SU-DHL-6 (cell line): Measurements from ENCODE around the gene ICE1.

Experiments
- H2AFZ ChIP-seq: fragments of 200-600 bp; sonication (generic); 2 replicates; pipeline ENCODE4 v1.6.1; 2014; ENCODE audit warnings: low read depth, mild to moderate bottlenecking, moderate library complexity, mixed read lengths, antibody characterized with exemption, low read length; ENCODE audit not compliant: severe bottlenecking
- H3F3A ChIP-seq: fragments of 200-600 bp; shearing (Covaris generic); 2 replicates; pipeline ENCODE4 v1.6.0; 2016; ENCODE audit warnings: antibody characterized with exemption, mild to moderate bottlenecking; ENCODE audit not compliant: insufficient read depth
- H3K27ac ChIP-seq: fragments of 200-600 bp; sonication (generic); 2 replicates; pipeline ENCODE4 v1.5.1; 2016; ENCODE audit warnings: low read depth, mild to moderate bottlenecking, low read length, moderate library complexity, mixed read lengths
- H3K27me3 ChIP-seq: fragments of 200-600 bp; sonication (generic), shearing (Covaris generic); 2 replicates; pipeline ENCODE4 v1.6.0; 2014; ENCODE audit warnings: mild to moderate bottlenecking, low read length
- H3K36me3 ChIP-seq: fragments of 200-600 bp; sonication (generic); 2 replicates; pipeline ENCODE4 v1.6.1; 2014; ENCODE audit warnings: mild to moderate bottlenecking, low read length, mixed read lengths
- H3K4me2 ChIP-seq: fragments of 300-600, 200-600 bp; shearing (Covaris generic), sonication (generic); 2 replicates; pipeline ENCODE4 v1.6.0; 2014; ENCODE audit warnings: low read length, low read depth, mild to moderate bottlenecking; ENCODE audit not compliant: poor library complexity, severe bottlenecking
- H3K4me3 ChIP-seq: fragments of 200-600 bp; sonication (generic); 2 replicates; pipeline ENCODE4 v1.5.1; 2014; ENCODE audit warnings: antibody characterized with exemption, low read length, mild to moderate bottlenecking, mixed read lengths; ENCODE audit not compliant: insufficient read depth, poor library complexity, severe bottlenecking
- H3K79me2 ChIP-seq: fragments of 200-600 bp; sonication (generic); 2 replicates; pipeline ENCODE4 v1.6.1; 2014; ENCODE audit warnings: mild to moderate bottlenecking, low read length, moderate library complexity; ENCODE audit not compliant: insufficient read depth
- H3K9ac ChIP-seq: fragments of 200-600 bp; sonication (generic); 2 replicates; pipeline ENCODE4 v1.7.0; 2014; ENCODE audit warnings: mild to moderate bottlenecking, low read length
- H3K9me2 ChIP-seq: fragments of 200-600 bp; sonication (generic); replicated peaks from 2 replicates; pipeline ENCODE4 v1.6.1; 2014; ENCODE audit warnings: low read length; ENCODE audit not compliant: insufficient read depth
- H3K9me3 ChIP-seq: fragments of 200-600 bp; sonication (generic); 2 replicates; pipeline ENCODE4 v1.6.1; 2014; ENCODE audit warnings: low read length, mixed read lengths; ENCODE audit not compliant: insufficient read depth
- H4K20me1 ChIP-seq: fragments of 200-600 bp; sonication (generic); 2 replicates; pipeline ENCODE4 v1.6.1; 2014; ENCODE audit warnings: low read depth, mild to moderate bottlenecking, antibody characterized with exemption, low read length, moderate library complexity, mixed read lengths
- CTCF ChIP-seq: fragments of 200-600 bp; sonication (generic); IDR thresholded peaks from one replicate; pipeline ENCODE4 v1.5.1; 2017; ENCODE audit warnings: antibody characterized with exemption, mild to moderate bottlenecking, low read length, moderate library complexity; ENCODE audit not compliant: insufficient read depth, poor library complexity, severe bottlenecking
- EZH2phosphoT487 ChIP-seq: fragments of 200-600 bp; sonication (generic), shearing (Covaris generic); conservative IDR thresholded peaks from 2 replicates; pipeline ENCODE4 v1.6.1; 2018; ENCODE audit warnings: mild to moderate bottlenecking, antibody characterized with exemption, low read length, moderate library complexity, mixed read lengths

Gene ICE1

GRCh38 chr5:5454391-5454790, 31.9 kb downstream of the ICE1 start:
- no peak overlapping the region for H3K27ac ChIP-seq
- TF ChIP-seq CTCF (no peak), EZH2phosphoT487 (no peak)
- no peaks in the 10 kb centered on the region for H3K79me2 ChIP-seq
- no peak overlapping the region for H3K9ac ChIP-seq
- H2AFZ ChIP-seq = no peak overlapping the region
- H4K20me1 ChIP-seq = no peaks in the 10 kb centered on the region
- H3K36me3 ChIP-seq = peaks cover 8% of the 10 kb centered on the region; the same call in 1 of the 2 replicates
- no peaks in the 10 kb centered on the region for H3K9me3 ChIP-seq
- H3K27me3 ChIP-seq = no peaks in the 10 kb centered on the region
- H3F3A ChIP-seq = 0 out of 2 replicates have a peak, but pooled peaks cover 3% of the 10 kb centered on the region
- no peak overlapping the region for H3K4me2 ChIP-seq
- no peak overlapping the region for H3K4me3 ChIP-seq
- no peaks in the 10 kb centered on the region for H3K9me2 ChIP-seq

- Histone ChIP-seq H3K9me2 (no peaks in the 10 kb centered on the region), H4K20me1 (no peaks in the 10 kb centered on the region), H3K27me3 (no peaks in the 10 kb centered on the region), H3K4me3 (no peak overlapping the region), H3K9me3 (no peaks in the 10 kb centered on the region), H3K79me2 (no peaks in the 10 kb centered on the region), H3K36me3 (peaks cover 11% of the 10 kb centered on the region; the same call in 1 of the 2 replicates), H3K27ac (no peak overlapping the region), H3F3A (no peaks in the 10 kb centered on the region), H3K4me2 (no peak overlapping the region), H3K9ac (no peak overlapping the region), H2AFZ (no peak overlapping the region)
- TF ChIP-seq CTCF (no peak), EZH2phosphoT487 (no peak)
Measured at GRCh38 chr5:5456858-5457257, 34.4 kb downstream of the ICE1 start.

GRCh38 chr5:5460311-5460710, 37.8 kb downstream of the ICE1 start:
- no peaks in the 10 kb centered on the region for H3K79me2 ChIP-seq
- H3K27ac ChIP-seq = no peak overlapping the region
- H4K20me1 ChIP-seq = no peaks in the 10 kb centered on the region
- H2AFZ ChIP-seq = no peak overlapping the region
- H3K9ac ChIP-seq = no peak overlapping the region
- H3K9me3 ChIP-seq = no peaks in the 10 kb centered on the region
- no peak overlapping the region for H3K4me2 ChIP-seq
- TF ChIP-seq EZH2phosphoT487 (no peak), CTCF (no peak)
- H3K36me3 ChIP-seq = peaks cover 11% of the 10 kb centered on the region; the same call in 1 of the 2 replicates
- H3K4me3 ChIP-seq = no peak overlapping the region
- no peaks in the 10 kb centered on the region for H3K27me3 ChIP-seq
- no peaks in the 10 kb centered on the region for H3F3A ChIP-seq
- no peaks in the 10 kb centered on the region for H3K9me2 ChIP-seq
